ENCODE measurements around the gene MBD6.

- TF ChIP-seq CTCF (conservative IDR thresholded peaks at IDR 0.05) (no peak), EZH2 (IDR thresholded peaks at IDR 0.05; ENCODE audit: low read depth) (no peak)
These were observed 24.1 kb upstream of the MBD6 start for GRCh38 chr12:57498571-57498970.
